ENCODE data around the gene CHST9.

Gene CHST9

DNA sequence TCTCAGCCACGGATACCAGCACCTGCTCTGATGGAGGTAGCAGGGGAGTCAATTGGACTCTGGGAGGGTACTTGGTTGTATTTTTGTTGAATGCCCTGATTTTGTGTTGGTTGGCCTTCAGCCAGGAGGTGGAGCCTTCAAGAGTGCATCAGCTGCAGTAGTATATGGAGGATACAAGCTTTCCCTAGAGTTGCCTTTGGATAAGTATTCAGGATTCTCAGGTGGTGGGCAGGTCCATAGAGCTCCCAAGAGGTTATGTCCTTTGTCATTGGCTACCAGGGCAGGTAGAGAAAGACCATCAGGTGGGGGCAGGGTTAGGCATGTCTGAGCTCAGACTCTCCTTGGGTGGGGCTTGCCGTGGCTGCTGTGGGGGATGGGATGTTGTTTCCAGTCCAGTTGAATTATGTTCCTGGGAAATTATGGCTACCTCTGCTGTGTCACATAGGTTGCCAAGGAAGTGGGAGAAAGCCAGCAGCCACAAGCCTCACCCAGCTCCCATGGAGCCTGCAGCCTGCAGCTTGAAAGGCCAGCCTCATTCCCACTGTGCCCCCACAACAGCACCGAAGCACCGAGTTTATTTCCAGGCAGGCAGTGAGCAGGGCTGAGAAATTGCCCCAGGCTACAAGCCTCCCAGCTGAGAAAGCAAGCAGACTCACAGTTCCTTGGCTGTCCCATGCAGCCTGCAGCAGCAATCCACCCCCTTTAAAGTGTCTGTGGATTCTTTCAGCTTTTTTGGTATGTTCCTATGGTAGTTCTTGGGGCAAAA is 38.6 kb upstream of the CHST9 start:
- Histone ChIP-seq H3K9me2 (ENCODE audit: low read depth, low read length) (no peaks in the 10 kb centered on the region), H2AFZ (ENCODE audit: low read length) (no peak overlapping the region), H3K4me3 (ENCODE audit: low read depth, low read length, poor library complexity, severe bottlenecking) (no peak overlapping the region), H3K9ac (ENCODE audit: low read length) (no peak overlapping the region), H3K36me3 (ENCODE audit: insufficient read depth, low read length) (no peaks in the 10 kb centered on the region), H3K27me3 (ENCODE audit: insufficient read depth, low read length) (no peaks in the 10 kb centered on the region), H3K9me3 (ENCODE audit: low read length) (no peaks in the 10 kb centered on the region), H3K4me1 (ENCODE audit: insufficient read depth, low read length, severe bottlenecking) (no peaks in the 10 kb centered on the region), H3K27ac (ENCODE audit: low read depth, low read length, poor library complexity, severe bottlenecking) (no peak overlapping the region), H3F3A (ENCODE audit: insufficient read depth, low read length) (no peaks in the 10 kb centered on the region), H4K20me1 (ENCODE audit: insufficient read depth, low read length) (no peaks in the 10 kb centered on the region), H3K4me2 (ENCODE audit: low read length) (no peak overlapping the region), H3K79me2 (ENCODE audit: insufficient read depth, low read length) (no peaks in the 10 kb centered on the region)
- TF ChIP-seq, protein P1, sequence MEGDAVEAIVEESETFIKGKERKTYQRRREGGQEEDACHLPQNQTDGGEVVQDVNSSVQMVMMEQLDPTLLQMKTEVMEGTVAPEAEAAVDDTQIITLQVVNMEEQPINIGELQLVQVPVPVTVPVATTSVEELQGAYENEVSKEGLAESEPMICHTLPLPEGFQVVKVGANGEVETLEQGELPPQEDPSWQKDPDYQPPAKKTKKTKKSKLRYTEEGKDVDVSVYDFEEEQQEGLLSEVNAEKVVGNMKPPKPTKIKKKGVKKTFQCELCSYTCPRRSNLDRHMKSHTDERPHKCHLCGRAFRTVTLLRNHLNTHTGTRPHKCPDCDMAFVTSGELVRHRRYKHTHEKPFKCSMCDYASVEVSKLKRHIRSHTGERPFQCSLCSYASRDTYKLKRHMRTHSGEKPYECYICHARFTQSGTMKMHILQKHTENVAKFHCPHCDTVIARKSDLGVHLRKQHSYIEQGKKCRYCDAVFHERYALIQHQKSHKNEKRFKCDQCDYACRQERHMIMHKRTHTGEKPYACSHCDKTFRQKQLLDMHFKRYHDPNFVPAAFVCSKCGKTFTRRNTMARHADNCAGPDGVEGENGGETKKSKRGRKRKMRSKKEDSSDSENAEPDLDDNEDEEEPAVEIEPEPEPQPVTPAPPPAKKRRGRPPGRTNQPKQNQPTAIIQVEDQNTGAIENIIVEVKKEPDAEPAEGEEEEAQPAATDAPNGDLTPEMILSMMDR (IDR thresholded peaks at IDR 0.05; ENCODE audit: low read length), result no peak
- TF ChIP-seq EZH2 (IDR thresholded peaks at IDR 0.05; ENCODE audit: borderline replicate concordance, low read length), result no peak

DNA sequence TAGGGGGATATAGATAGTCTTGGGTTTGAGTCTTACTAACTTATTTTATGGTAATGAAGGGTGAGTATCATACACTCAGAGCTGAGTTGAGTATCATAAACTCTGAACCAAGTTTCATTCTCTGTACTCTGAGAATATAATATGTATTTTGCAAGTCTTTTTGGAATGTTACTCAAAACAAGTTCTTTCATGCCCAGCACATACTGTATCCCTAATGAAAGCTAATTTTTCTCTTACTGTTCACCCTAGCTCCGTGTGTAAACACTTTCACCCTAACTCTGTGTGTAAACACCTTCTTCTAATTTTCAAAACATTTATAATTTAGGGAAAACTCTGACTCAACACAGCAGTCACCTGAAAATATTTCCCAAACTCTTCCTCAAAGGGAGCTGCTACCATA is 29.7 kb upstream of the CHST9 start:
- Histone ChIP-seq H3K36me3 (ENCODE audit: insufficient read depth, low read length) (no peaks in the 10 kb centered on the region), H3K9me3 (ENCODE audit: low read length) (no peaks in the 10 kb centered on the region), H3K4me1 (ENCODE audit: insufficient read depth, low read length, severe bottlenecking) (no peaks in the 10 kb centered on the region), H3F3A (ENCODE audit: insufficient read depth, low read length) (no peaks in the 10 kb centered on the region), H3K27me3 (ENCODE audit: insufficient read depth, low read length) (no peaks in the 10 kb centered on the region), H3K27ac (ENCODE audit: low read depth, low read length, poor library complexity, severe bottlenecking) (no peak overlapping the region), H3K4me3 (ENCODE audit: low read depth, low read length, poor library complexity, severe bottlenecking) (no peak overlapping the region), H2AFZ (ENCODE audit: low read length) (no peak overlapping the region), H4K20me1 (ENCODE audit: insufficient read depth, low read length) (no peaks in the 10 kb centered on the region), H3K79me2 (ENCODE audit: insufficient read depth, low read length) (no peaks in the 10 kb centered on the region), H3K9me2 (ENCODE audit: low read depth, low read length) (no peaks in the 10 kb centered on the region), H3K9ac (ENCODE audit: low read length) (no peak overlapping the region), H3K4me2 (ENCODE audit: low read length) (no peak overlapping the region)
- TF ChIP-seq, protein P1 (IDR thresholded peaks at IDR 0.05; ENCODE audit: low read length), result no peak
- TF ChIP-seq EZH2 (IDR thresholded peaks at IDR 0.05; ENCODE audit: borderline replicate concordance, low read length), result no peak

- H3K4me2 ChIP-seq (ENCODE audit: low read length), result no peak overlapping the region
These were observed 28.1 kb upstream of the CHST9 start for GRCh38 chr18:27213123-27213717.

More at GRCh38 chr18:27213123-27213717, 28.1 kb upstream of the CHST9 start:
- no peak for TF ChIP-seq EZH2 (IDR thresholded peaks at IDR 0.05; ENCODE audit: borderline replicate concordance, low read length)
- TF ChIP-seq, protein P1 (IDR thresholded peaks at IDR 0.05; ENCODE audit: low read length), result no peak
- Histone ChIP-seq H3K9me3 (ENCODE audit: low read length) (no peaks in the 10 kb centered on the region), H3K36me3 (ENCODE audit: insufficient read depth, low read length) (no peaks in the 10 kb centered on the region), H3K9me2 (ENCODE audit: low read depth, low read length) (no peaks in the 10 kb centered on the region), H3F3A (ENCODE audit: insufficient read depth, low read length) (no peaks in the 10 kb centered on the region), H4K20me1 (ENCODE audit: insufficient read depth, low read length) (no peaks in the 10 kb centered on the region), H3K27me3 (ENCODE audit: insufficient read depth, low read length) (no peaks in the 10 kb centered on the region), H2AFZ (ENCODE audit: low read length) (no peak overlapping the region), H3K4me3 (ENCODE audit: low read depth, low read length, poor library complexity, severe bottlenecking) (no peak overlapping the region), H3K79me2 (ENCODE audit: insufficient read depth, low read length) (no peaks in the 10 kb centered on the region), H3K27ac (ENCODE audit: low read depth, low read length, poor library complexity, severe bottlenecking) (no peak overlapping the region), H3K9ac (ENCODE audit: low read length) (no peak overlapping the region), H3K4me1 (ENCODE audit: insufficient read depth, low read length, severe bottlenecking) (no peaks in the 10 kb centered on the region)

Measured in OCI-LY1 (cell line).